GM19468 (cell line): Measurements from ENCODE around the gene C10orf90.
"Not testable (repeated sequence)": the region's sequence is repeated elsewhere in the genome, so short reads cannot be mapped to it uniquely, and the experiment has no call there.

ENCODE experiments used
- ATAC-seq: cut with Tn5 transposase; IDR thresholded peaks from one replicate; pipeline ENCODE4 v1.9.1; 2021; ENCODE audit warnings: mild to moderate bottlenecking, moderate library complexity, moderate number of reproducible peaks; ENCODE audit not compliant: unreplicated experiment; ENCODE audit errors: extremely low read depth

Gene C10orf90

GRCh38 chr10:126402721-126403695 is 267.5 kb downstream of the C10orf90 start:
- no peak for ATAC-seq

GRCh38 chr10:126400641-126401040 is 269.9 kb downstream of the C10orf90 start:
- ATAC-seq, result no peak

- ATAC-seq, result no peak
These were observed 271.6 kb downstream of the C10orf90 start for GRCh38 chr10:126398924-126399323.

DNA sequence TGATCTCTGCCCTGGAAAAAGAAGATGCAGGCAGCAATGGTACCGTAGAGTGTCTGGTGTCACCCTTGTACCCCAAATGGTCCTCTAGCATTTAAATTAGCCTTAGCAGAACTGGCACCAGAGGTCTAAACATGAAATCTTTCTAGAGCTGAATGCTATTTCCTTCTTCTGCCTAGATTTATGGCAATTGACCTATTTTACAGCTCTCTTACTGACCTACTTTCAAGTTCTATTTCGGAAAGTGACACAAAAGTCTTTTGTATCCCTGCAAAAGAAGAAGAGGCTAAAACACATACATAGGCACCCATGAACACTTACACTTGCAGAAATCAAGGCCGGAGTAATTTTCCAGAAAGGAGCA is 272.1 kb downstream of the C10orf90 start:
- ATAC-seq, result no peak

GRCh38 chr10:126397640-126398382 is 272.7 kb downstream of the C10orf90 start:
- no peak for ATAC-seq

GRCh38 chr10:126397156-126397555 is 273.3 kb downstream of the C10orf90 start:
- no peak for ATAC-seq

DNA sequence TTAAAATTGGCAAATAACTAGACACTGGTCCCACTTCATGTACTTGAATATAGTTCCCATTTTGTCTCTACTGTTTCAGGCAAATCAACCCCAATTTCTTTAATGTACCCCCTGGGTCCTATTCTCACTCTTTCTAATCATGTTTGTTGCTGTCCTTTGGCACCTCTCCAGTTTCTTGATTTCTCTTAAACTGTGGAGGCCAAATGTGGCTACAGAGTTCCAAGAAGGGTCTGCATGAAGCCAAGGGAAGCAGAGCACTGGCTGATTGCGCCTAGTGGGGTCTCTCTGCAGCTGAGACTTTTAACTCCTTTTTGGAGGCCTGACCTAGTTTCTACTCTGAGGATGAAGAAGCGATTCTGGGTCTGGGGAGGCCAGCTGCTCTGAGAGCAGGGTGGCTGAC is 275.5 kb downstream of the C10orf90 start:
- no peak for ATAC-seq

DNA sequence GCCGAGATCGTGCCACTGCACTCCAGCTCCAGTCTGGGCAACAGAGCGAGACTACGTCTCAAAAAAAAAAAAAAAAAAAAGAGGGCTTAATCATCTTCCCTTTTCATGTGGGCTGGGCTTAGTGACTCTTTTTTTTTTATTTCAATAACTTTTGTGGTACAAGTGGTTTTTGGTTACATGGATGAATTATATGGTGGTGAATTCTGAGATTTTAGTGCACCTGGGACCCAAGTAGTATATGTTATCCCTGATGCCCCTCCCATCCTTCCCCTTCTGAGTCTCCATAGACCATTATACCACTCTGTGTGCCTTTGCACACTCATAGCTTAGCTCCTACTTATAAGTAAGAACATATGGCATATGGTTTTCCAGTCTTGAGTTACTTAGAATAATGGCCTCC is 277.4 kb downstream of the C10orf90 start:
- ATAC-seq, result no peak

DNA sequence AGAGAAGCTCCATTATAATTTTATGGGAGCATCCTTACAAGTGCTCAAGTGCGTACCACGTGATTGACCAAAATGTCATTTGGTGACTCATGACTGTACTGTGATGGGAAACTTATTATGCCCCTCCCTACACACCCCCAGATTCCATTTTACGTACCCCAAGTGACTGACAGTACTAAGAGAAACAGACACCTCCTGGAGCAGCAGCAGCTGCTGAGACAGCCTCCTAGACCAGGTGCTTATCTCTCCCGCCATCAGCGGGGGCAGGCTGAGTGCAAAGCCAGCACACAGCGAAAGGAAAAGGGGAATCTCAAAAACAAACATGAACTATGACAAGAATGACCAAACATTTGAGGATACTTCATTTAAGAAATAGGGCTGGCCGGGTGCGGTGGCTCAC is 278.0 kb downstream of the C10orf90 start:
- ATAC-seq, result no peak

DNA sequence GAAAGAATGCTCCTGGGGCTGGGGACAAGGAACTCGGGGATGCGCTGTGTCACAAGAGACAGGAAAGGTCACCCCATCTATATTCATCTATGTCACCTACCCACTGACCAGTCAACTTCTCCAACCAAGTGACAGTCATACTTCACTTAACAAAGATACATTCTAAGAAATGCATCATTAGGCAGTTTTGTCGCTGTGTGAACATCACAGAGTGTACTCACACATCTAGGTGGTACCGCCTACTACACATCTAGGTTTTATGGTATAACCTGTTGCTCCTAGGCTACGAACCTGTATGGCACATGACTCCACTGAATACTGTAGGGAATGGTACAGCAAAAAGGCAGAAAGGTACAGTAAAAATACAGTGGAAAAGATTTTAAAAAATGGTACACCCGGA is 278.4 kb downstream of the C10orf90 start:
- ATAC-seq, result no peak

DNA sequence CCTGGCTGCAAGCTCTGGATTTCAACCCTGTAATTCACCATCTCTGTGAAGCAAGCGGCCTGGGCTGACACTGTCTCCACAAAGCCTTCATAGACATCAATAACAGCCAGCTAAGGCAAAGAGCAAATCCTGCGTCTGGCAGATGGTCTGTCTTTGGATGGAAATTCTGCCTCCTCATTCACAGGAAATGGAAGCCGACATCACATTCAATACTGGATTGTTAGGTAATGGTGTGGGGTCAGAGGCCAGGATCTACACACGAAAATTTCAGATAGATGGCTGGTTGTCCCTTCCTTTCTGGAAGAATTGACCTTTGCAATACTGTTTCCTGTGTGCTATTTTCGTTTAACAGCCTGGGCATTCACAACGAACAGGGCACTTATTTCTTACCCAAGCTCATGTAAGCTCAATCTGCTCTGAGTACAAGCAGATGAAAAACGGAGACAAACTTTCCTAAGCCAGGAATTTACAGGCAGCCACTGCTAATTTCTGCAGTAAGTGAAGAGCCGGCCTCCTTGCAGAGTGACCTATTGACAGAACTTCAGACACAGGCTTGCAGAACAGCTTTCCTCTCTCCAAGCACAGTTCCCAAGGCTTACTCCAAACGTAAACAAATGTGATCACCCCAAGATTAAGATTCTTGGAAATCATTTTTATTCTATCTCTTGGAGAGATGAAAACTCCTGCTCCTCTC is 279.2 kb downstream of the C10orf90 start:
- ATAC-seq, result no peak

DNA sequence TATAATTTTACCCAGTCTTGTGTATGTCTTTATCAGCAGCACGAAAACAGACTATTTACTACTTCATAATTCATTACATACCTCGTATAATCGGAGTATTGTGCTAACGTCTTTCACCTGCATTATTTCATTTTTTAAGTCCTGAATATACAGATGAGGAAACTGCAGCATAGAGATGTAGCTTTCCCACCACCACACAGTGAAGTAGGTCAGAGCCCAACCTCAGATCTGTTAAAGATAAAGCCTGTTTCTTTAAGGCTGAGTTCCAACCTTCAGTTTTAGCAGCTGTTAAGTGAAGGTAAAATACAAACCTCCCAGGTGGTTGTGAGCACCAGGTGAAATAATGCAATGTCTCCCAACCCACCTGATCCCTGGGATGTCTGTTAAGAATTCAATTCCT is 280.2 kb downstream of the C10orf90 start:
- no peak for ATAC-seq

DNA sequence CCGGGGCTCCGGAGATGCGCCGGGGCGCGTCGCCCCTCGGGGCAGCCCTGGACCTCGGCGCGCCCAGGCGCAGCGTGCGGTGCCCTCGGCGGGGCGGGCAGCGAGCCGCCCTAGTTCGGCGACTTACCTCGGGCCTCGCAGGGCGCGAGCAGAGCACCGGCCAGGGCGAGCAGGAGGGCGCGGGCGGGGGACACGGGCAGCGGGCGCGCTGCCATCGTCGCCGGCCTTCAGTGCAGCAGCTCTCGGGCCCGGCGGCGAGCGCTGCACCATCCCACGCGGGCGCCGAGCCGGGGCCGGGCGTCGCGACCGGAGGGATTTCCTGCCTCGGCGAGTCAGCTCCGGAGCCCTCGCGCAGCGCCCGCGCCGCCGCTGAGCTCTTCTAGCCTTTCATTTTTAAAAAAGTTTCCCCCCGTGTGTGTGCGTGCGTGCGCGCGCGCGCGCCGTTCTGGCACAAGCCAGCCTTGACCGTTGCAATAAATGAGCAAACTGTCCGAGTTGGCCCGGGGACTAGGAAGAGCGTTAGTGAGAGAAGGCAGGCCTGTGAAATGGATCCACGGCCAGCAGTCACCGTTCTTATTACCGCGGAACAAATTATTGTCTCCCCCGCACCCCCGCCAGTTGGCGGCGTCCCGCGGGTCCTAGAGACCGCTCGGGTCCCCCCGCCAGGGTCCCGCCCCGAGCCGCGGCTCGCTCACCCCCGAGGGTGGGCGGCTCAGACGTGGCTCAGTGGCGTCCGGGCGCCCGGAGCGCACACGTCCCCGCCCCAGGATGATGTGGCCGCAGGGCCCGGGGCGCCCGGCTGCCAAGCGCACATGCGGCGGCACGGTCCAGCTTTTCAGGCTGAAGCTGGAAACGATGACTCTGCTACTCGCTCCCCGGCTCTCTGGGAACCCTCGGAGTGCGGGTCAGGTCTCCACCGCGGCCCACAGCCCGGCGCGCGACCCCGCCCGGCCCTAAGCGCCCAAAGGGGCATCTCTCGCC is 282.3 kb downstream of the C10orf90 start, which contains the start of gene ADAM12:
Gene ADAM12 (minus strand): TSS at position 547 of the 981 bp plus-strand sequence. CDS start 332 bp downstream, at position 215.
- no peak for ATAC-seq

DNA sequence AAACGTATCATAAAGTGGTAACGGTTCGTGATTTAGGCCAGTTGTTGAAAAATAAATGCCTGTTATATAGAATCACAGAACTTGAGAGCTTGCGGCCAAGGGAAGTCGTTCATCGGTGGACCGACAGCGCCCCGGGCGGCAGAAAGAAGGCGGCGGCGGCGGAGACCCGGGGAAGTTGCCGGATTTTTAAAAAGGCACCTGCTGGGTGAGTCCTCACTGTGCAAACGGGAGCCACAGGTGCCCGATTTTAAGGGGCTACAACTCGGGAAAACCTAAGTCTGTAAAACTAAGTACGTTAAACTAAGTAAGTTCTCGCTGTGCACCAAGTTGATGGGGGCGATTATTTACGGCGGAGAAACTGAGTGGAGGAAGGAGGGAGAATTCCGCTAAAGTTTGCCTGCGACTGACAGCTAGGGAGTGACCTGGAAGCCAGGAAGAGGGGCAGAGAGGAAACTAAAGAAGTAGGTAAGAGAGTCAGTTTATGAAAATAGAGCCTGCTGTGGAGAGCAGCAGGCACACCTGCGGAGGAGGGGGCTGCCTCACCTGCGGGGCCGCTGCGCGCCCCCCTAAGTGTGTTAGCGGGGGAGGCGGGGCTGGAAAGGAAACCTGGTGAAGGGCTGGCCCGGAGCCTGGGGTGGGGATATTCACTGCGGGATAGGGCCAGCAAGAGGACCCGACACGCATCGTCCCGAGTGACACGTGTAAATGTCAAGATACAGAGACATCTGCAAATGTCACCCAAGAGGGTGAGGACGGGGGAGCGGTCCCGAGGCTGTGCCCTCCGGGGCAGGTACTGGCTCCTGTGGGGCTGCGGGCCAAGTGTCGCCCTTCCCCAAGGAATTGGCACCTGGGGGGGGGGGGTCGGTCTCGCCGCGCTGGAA is 283.2 kb downstream of the C10orf90 start:
- no peak for ATAC-seq

DNA sequence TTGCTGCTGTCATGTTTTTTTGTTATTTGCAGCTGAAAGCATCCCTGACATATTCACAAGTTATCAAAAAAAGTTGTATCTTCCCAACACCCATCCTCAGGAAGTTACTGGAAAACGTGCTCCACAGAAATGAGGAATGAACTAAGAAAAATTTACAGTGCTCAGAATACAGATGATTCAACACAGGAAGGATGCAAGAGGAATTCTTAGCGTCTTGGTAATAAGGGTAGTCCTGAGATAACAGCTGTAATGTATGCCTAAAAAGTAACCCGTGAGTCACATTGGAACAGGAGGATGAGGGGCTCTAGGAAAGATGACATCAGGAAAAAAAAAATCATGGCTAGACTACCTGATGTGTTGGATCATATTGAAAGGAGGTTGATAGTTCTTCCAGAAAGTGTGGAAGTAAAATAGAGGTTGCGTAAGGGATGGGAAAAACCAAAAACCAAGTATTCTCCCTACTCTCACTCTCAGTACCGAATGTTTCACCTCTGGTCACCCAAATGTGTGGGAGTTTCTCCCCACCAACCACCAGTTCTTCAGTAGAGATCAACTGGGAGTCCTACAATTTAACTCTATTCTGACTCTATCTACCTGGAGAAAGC is 286.1 kb downstream of the C10orf90 start:
- ATAC-seq, result no peak

- no peak for ATAC-seq
These were observed 290.0 kb downstream of the C10orf90 start for GRCh38 chr10:126380352-126381076.

DNA sequence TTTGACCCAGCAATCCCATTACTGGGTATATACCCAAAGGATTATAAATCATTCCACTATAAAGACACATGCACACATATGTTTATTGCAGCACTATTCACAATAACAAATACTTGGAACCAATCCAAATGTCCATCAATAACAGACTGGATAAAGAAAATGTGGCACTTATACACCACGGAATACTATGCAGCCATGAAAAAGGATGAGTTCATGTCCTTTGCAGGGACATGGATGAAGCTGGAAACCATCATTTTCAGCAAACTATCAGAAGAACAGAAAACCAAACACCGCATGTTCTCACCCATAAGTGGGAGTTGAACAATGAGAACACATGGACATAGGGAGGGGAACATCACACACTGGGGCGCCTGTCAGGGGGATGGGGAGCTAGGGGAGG is 291.3 kb downstream of the C10orf90 start:
- ATAC-seq, result not testable (repeated sequence)
